Peyer's patch (tissue), 4 donors: Measurements from ENCODE around the gene CYP4F3. TPM values are rescaled to one million over a fixed set of nuclear protein-coding genes. Genes with fewer than 3 reads are reported as not detected.

ENCODE experiments used
- DNase-seq, 3 donors: peaks; one replicate each; pipeline ENCODE4 v3.0.0-alpha.2; 2017 to 2019
- H3K27ac ChIP-seq, 4 donors: fragments of 200-600 bp; sonication (generic); one replicate each; pipeline ENCODE4 v1.5.1; 2016 to 2019
- H3K27me3 ChIP-seq, 2 donors: fragments of 200-600 bp; sonication (generic); one replicate each; pipeline ENCODE4 v1.5.1; 2019
- H3K36me3 ChIP-seq, 3 donors: fragments of 200-600 bp; sonication (generic); one replicate each; pipeline ENCODE4 v1.5.1; 2016 to 2019
- H3K4me1 ChIP-seq, 4 donors: fragments of 200-600 bp; sonication (generic); one replicate each; pipeline ENCODE4 v1.5.1; 2016 to 2019
- H3K4me3 ChIP-seq, 4 donors: fragments of 200-600 bp; sonication (generic); 1 replicate in 3 of 4; 2 replicates in 1 of 4; pipeline ENCODE4 v1.5.1; 2016 to 2019; ENCODE audit warnings: mild to moderate bottlenecking in 1 of 4
- H3K9me3 ChIP-seq, 4 donors: fragments of 200-600 bp; sonication (generic); one replicate each; pipeline ENCODE4 v1.5.1; 2016 to 2019; ENCODE audit warnings: mild to moderate bottlenecking in 1 of 4
- POLR2A ChIP-seq, 2 donors: fragments of 450-650 bp; IDR thresholded peaks; one replicate each; pipeline ENCODE4 v1.5.1; 2017; ENCODE audit warnings: antibody characterized with exemption in 2 of 2, mild to moderate bottlenecking in 2 of 2, moderate library complexity in 2 of 2
- small RNA-seq, 2 donors: library from RNA; depleted of rRNA; stranded (forward); fragments of <200 nt; gene quantifications; one replicate each; pipeline ENCODE3, GENCODE V24; 2016
- total RNA-seq, 4 donors: library from RNA; depleted of rRNA; stranded (reverse); fragments of >200 nt; gene quantifications; one replicate each; pipeline ENCODE4 v1.1.0, GENCODE V29; 2016
- TF ChIP-seq, protein P1 (sequence below), 6 experiments: fragments of 450-650 bp in 4 of 6; fragments of 200-600 bp in 2 of 6; sonication (generic) in 1 of 6; IDR thresholded peaks; one replicate each; pipeline ENCODE4 v1.5.1; 2017 to 2019; ENCODE audit warnings: antibody characterized with exemption in 6 of 6, mild to moderate bottlenecking in 3 of 6, moderate library complexity in 1 of 6

CYP4F3 gene
- total RNA-seq, 4 donors from 2014 or later = 23.9 to 164 (median 73.9) TPM

DNA sequence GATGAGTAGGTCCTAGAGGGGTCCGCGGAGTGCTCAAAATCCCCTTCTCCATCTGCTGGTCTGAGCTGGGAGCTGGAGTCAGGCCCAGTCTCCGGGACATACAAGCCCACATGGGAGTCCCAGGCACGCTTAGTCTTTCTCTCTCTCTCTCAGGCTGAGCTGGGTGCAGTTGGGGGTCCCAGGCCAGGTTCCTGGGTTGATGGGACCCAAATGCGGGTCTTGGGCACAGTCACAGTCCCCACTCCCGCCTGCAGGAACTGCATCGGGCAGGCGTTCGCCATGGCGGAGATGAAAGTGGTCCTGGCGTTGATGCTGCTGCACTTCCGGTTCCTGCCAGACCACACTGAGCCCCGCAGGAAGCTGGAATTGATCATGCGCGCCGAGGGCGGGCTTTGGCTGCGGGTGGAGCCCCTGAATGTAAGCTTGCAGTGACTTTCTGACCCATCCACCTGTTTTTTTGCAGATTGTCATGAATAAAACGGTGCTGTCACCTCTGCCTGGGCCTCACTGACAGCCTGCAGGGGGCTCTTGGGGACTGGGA is 56.0 kb downstream of the CYP4F3 start:
- Histone ChIP-seq H3K9me3 (no peaks in the 10 kb centered on the region), H3K4me1 (peaks cover 0 to 9% (median 0%) of the 10 kb centered on the region in 4 donors), H3K4me3 (no peak overlapping the region), H3K36me3 (peaks cover 0 to 37% (median 0%) of the 10 kb centered on the region in 3 donors), H3K27ac (no peak overlapping the region), H3K27me3 (no peaks in the 10 kb centered on the region)
- TF ChIP-seq, protein P1, sequence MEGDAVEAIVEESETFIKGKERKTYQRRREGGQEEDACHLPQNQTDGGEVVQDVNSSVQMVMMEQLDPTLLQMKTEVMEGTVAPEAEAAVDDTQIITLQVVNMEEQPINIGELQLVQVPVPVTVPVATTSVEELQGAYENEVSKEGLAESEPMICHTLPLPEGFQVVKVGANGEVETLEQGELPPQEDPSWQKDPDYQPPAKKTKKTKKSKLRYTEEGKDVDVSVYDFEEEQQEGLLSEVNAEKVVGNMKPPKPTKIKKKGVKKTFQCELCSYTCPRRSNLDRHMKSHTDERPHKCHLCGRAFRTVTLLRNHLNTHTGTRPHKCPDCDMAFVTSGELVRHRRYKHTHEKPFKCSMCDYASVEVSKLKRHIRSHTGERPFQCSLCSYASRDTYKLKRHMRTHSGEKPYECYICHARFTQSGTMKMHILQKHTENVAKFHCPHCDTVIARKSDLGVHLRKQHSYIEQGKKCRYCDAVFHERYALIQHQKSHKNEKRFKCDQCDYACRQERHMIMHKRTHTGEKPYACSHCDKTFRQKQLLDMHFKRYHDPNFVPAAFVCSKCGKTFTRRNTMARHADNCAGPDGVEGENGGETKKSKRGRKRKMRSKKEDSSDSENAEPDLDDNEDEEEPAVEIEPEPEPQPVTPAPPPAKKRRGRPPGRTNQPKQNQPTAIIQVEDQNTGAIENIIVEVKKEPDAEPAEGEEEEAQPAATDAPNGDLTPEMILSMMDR (IDR thresholded peaks at IDR 0.05) = no peak
- no peak for TF ChIP-seq POLR2A (IDR thresholded peaks at IDR 0.05)
- DNase-seq = no peak

DNA sequence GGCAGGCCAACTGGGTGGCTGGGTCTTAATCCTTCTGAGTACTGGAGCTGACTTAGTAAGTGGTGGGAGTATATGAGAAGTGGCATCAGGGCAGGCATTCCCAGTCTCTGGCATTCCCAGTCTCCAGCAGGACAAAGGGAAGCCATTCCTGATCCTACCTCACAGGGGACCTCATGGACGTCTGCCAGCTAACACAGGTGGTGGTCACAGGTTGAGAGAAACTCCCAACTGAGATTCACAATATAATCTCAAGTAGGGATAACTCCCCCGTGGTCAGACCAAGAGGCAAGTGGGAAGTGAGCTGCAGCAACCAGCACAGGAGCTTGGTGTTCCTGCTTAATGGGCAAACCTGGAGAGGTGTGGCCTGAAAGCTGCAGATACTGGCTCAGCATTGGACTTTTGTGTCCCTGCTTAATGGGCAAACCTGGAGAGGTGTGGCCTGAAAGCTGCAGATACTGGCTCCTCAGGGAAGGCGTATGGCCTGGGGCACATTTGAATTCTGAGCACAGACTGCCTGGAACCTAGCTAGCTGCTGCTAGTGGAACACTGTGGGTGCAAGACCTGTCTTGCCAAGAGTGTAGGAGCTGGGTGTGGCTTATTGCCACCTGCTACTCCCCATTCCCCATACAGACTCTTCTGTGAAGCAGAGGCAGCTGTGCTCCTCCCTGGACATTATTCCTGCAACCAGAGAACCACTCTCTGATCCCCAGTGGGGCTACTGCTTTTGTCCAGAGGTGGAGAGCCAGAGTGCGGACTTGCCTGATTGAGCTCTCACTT is 61.2 kb downstream of the CYP4F3 start:
- Histone ChIP-seq H3K27me3 (no peaks in the 10 kb centered on the region), H3K9me3 (no peaks in the 10 kb centered on the region), H3K36me3 (peaks cover 0 to 29% (median 0%) of the 10 kb centered on the region in 3 donors), H3K4me1 (peaks cover 0 to 30% (median 6%) of the 10 kb centered on the region in 4 donors), H3K4me3 (peak overlapping the region in 1 of 4 donors; percentile 9), H3K27ac (peak overlapping the region in 3 of 4 donors; percentile 49 to 95 (median 90))
- peak in 1 of 2 donors; percentile 33 for TF ChIP-seq POLR2A (IDR thresholded peaks at IDR 0.05)
- TF ChIP-seq, protein P1 (IDR thresholded peaks at IDR 0.05) = no peak
- DNase-seq = peak in 2 of 3 donors; percentile 68 to 72

DNA sequence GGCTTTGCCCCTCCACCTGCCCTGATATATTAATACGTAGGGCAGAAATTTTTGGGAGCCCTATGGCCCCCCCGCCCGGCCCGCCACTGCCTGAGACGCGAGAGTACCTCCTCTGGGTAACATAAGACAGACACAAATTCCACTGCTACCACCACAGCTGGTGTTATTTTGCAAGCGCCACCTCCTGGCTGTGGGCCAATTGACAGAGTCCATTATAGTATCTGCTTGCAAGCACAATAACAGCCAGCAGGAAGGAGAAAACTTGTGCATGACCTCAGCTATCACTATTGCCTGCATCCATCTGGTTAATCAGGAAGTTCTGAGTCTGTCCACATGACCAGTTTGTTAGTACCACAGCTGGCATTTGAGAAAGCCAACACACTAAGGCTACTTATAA is 61.8 kb downstream of the CYP4F3 start:
- H3K4me3 ChIP-seq = peak overlapping the region in 1 of 4 donors; percentile 9
- H3K27me3 ChIP-seq = no peaks in the 10 kb centered on the region
- H3K27ac ChIP-seq = peak overlapping the region in 3 of 4 donors; percentile 55 to 95 (median 90)
- H3K9me3 ChIP-seq = no peaks in the 10 kb centered on the region
- H3K4me1 ChIP-seq = peaks cover 0 to 30% (median 6%) of the 10 kb centered on the region in 4 donors
- TF ChIP-seq POLR2A (IDR thresholded peaks at IDR 0.05) = no peak
- TF ChIP-seq, protein P1 (IDR thresholded peaks at IDR 0.05) = peak in 3 of 6 experiments; percentile 53 to 60 (median 60)
- H3K36me3 ChIP-seq = peaks cover 0 to 23% (median 0%) of the 10 kb centered on the region in 3 donors
- peak; percentile 34 to 92 (median 88) for DNase-seq

Small RNA genes lying within 50 kb of the gene (small RNA-seq; reads per million reads assigned to genes)
- 0 reads per million in 2 donors for gene AD000091.1

Other genes starting within 250 kb of the CYP4F3 start
- gene AKAP8L, start 221.9 kb upstream of the CYP4F3 start, total RNA-seq = 100 to 1,000 TPM; 129 to 275 (median 247) TPM
- gene WIZ, start 190.9 kb upstream of the CYP4F3 start, total RNA-seq = 10 to 100 TPM; 25.4 to 45.2 (median 40.6) TPM
- 10 to 100 TPM in 1 of 4 donors, 1 to 10 TPM in 3; 6.6 to 66.0 (median 6.9) TPM for gene RASAL3, start 176.4 kb upstream of the CYP4F3 start, total RNA-seq
- gene PGLYRP2, start 161.4 kb upstream of the CYP4F3 start, total RNA-seq = not detected
- gene CYP4F22, start 132.4 kb upstream of the CYP4F3 start, total RNA-seq = not detected
- not detected for gene CYP4F8, start 25.7 kb upstream of the CYP4F3 start, total RNA-seq
- gene CYP4F12, start 32.2 kb downstream of the CYP4F3 start, total RNA-seq = 100 to 1,000 TPM in 3 of 4 donors, 10 to 100 TPM in 1; 64.4 to 736 (median 551) TPM
- not detected for gene OR10H2, start 87.1 kb downstream of the CYP4F3 start, total RNA-seq
- gene OR10H3, start 97.1 kb downstream of the CYP4F3 start, total RNA-seq = not detected
- gene OR10H5, start 146.8 kb downstream of the CYP4F3 start, total RNA-seq = not detected
- gene OR10H1, start 174.8 kb downstream of the CYP4F3 start, total RNA-seq = not detected